Caco-2 (cell line): ENCODE data around the gene YKT6. TPM values are rescaled to one million over a fixed set of nuclear protein-coding genes. Genes with fewer than 3 reads are reported as not detected.

Experiments
- BruUV-seq: library from RNA; stranded (reverse); fragments of 400-500 nt; replicated peaks from 2 replicates; lab custom pipeline; 2021; lab: Mats Ljungman, UMichigan
- CTCF ChIA-PET: fragments of 300-600 bp; sonication (Branson Sonifier 250); formaldehyde crosslinking; loops from one replicate; lab custom pipeline; 2022; ENCODE audit warnings: antibody characterized with exemption; lab: Charles Lee
- POLR2A ChIA-PET: fragments of 300-600 bp; sonication (Branson Sonifier 250); formaldehyde crosslinking; loops from one replicate; lab custom pipeline; 2022; ENCODE audit warnings: antibody characterized with exemption; lab: Charles Lee
- DNase-seq, 2 experiments: peaks; one replicate each; pipeline versions ENCODE4 v3.0.0 to v3.0.0-alpha.2; 2020 to 2022
- H3K27me3 ChIP-seq: replicated peaks from 2 replicates; pipeline ENCODE4 v1.6.0; 2011; ENCODE audit warnings: low read length; ENCODE audit not compliant: control insufficient read depth, insufficient read depth
- H3K36me3 ChIP-seq: 2 replicates; pipeline ENCODE4 v1.5.1; 2011; ENCODE audit warnings: low read length; ENCODE audit not compliant: control insufficient read depth, insufficient read depth
- H3K4me1 ChIP-seq: fragments of 250-450 bp; sonication (Bioruptor Pico); 2 replicates; pipeline ENCODE4 v1.5.1; 2020; ENCODE audit warnings: mild to moderate bottlenecking
- H3K4me3 ChIP-seq: 2 replicates; pipeline ENCODE4 v1.5.1; 2011; ENCODE audit warnings: low read depth, mild to moderate bottlenecking, control low read depth, low read length
- H3K9me3 ChIP-seq: fragments of 250-450 bp; sonication (Bioruptor Pico); 2 replicates; pipeline ENCODE4 v1.5.1; 2020; ENCODE audit warnings: mild to moderate bottlenecking, moderate library complexity
- H3K27ac Mint-ChIP-seq: one replicate; pipeline ENCODE4 v1.8.0; 2022; ENCODE audit warnings: mixed read lengths; ENCODE audit not compliant: unreplicated experiment
- H3K27me3 Mint-ChIP-seq: one replicate; pipeline ENCODE4 v1.8.0; 2022; ENCODE audit warnings: mixed read lengths; ENCODE audit not compliant: insufficient read depth, unreplicated experiment
- H3K36me3 Mint-ChIP-seq: one replicate; pipeline ENCODE4 v1.8.0; 2022; ENCODE audit warnings: mild to moderate bottlenecking, mixed read lengths; ENCODE audit not compliant: insufficient read depth, unreplicated experiment
- H3K4me1 Mint-ChIP-seq: one replicate; pipeline ENCODE4 v1.8.0; 2022; ENCODE audit warnings: low read depth, mixed read lengths; ENCODE audit not compliant: unreplicated experiment
- H3K4me3 Mint-ChIP-seq: one replicate; pipeline ENCODE4 v1.8.0; 2022; ENCODE audit warnings: mild to moderate bottlenecking, moderate library complexity, mixed read lengths; ENCODE audit not compliant: unreplicated experiment
- H3K9me3 Mint-ChIP-seq: one replicate; pipeline ENCODE4 v1.8.0; 2022; ENCODE audit warnings: mixed read lengths; ENCODE audit not compliant: unreplicated experiment
- intact Hi-C: fragments of 100-400 bp; cut with micrococcal nuclease; formaldehyde crosslinking; loops from one replicate; pipeline ENCODE4 v1.10.0; 2022; ENCODE audit not compliant: unreplicated experiment
- total RNA-seq: library from RNA; stranded (reverse); gene quantifications from 2 replicates; pipeline ENCODE4 v1.2.3, GENCODE V29; 2022
- TF ChIP-seq, protein P1 (sequence below), 2 experiments: fragments of 200-600 bp in 1 of 2; IDR thresholded peaks; 1 replicate in 1 of 2; 2 replicates in 1 of 2; pipeline versions ENCODE4 v1.5.1 to v1.8.0; 2011 to 2022; ENCODE audit warnings: antibody characterized with exemption in 1 of 2, control low read depth in 1 of 2, inconsistent platforms in 1 of 2, low read depth in 1 of 2, low read length in 1 of 2, mild to moderate bottlenecking in 1 of 2, moderate library complexity in 1 of 2; ENCODE audit not compliant: insufficient read depth in 1 of 2, severe bottlenecking in 1 of 2, unreplicated experiment in 1 of 2

The YKT6 gene
- total RNA-seq, 1 experiment from 2014 or later = 123 TPM

DNA sequence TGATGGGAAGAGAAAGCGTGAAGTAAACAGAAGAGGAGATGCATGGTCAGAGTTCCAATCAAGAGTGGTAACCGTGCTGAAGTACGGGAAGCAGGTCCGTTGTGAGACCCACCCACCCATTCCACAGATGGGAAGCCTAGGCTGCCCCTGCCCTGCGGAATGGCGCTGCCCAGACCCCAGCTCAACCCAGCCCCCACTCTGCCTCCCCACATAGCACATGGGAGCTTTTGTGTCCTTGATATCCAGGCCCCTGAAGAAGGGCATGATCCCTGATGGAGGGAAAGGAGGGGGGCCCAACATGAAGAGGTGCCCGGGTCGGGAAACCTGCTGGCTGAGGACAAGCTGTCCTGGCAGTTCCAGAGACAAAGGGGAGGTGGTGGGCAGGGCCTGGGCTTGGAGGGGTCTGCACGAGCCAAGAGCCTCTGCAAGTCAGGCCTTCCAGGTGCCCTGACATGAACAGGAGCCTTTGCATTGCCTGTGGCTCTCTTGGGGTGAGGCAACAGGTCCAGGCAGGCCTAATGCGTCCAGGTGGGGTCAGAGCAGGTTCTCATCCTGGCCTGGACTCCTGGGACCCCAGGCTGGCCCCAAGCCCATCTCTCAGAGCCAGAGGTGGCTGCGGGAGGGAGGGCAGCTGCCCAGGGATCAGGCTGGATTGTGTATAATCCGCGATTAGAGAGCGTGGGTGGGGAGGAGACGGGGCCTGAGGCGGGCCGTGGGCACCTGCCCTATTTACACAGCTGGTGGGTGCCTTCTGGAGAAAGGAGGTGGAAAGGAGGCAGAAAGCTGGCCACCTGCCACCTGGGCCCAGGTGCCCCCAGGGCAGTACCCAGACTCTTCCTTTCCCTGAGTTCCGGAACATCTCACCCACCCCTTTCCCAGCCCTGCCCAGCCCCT lies 23.5 kb downstream of the YKT6 start:
- Mint-ChIP-seq H3K27ac (no peak overlapping the region), H3K9me3 (no peaks in the 10 kb centered on the region), H3K36me3 (no peaks in the 10 kb centered on the region), H3K4me1 (no peaks in the 10 kb centered on the region), H3K4me3 (no peak overlapping the region), H3K27me3 (peaks cover 16% of the 10 kb centered on the region)
- ChIA-PET CTCF (interaction anchor here (0.6 to 0.8 kb wide), 3 partner anchors 9 to 297 kb away, joined by 3 to 11 read pairs (median 5); no protein-coding TSS in a partner anchor), POLR2A (no interaction called here)
- no TSS peak for BruUV-seq
- TF ChIP-seq, protein P1, sequence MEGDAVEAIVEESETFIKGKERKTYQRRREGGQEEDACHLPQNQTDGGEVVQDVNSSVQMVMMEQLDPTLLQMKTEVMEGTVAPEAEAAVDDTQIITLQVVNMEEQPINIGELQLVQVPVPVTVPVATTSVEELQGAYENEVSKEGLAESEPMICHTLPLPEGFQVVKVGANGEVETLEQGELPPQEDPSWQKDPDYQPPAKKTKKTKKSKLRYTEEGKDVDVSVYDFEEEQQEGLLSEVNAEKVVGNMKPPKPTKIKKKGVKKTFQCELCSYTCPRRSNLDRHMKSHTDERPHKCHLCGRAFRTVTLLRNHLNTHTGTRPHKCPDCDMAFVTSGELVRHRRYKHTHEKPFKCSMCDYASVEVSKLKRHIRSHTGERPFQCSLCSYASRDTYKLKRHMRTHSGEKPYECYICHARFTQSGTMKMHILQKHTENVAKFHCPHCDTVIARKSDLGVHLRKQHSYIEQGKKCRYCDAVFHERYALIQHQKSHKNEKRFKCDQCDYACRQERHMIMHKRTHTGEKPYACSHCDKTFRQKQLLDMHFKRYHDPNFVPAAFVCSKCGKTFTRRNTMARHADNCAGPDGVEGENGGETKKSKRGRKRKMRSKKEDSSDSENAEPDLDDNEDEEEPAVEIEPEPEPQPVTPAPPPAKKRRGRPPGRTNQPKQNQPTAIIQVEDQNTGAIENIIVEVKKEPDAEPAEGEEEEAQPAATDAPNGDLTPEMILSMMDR (IDR thresholded peaks at IDR 0.05; ENCODE audit: insufficient read depth in 1 of 2, low read depth in 1 of 2, low read length in 1 of 2, severe bottlenecking in 1 of 2, unreplicated experiment in 1 of 2) = no peak
- Histone ChIP-seq H3K9me3 (no peaks in the 10 kb centered on the region), H3K36me3 (no peaks in the 10 kb centered on the region), H3K4me3 (no peak overlapping the region), H3K4me1 (no peaks in the 10 kb centered on the region), H3K27me3 (no peaks in the 10 kb centered on the region)
- intact Hi-C loops = no loop called here
- no peak for DNase-seq

DNA sequence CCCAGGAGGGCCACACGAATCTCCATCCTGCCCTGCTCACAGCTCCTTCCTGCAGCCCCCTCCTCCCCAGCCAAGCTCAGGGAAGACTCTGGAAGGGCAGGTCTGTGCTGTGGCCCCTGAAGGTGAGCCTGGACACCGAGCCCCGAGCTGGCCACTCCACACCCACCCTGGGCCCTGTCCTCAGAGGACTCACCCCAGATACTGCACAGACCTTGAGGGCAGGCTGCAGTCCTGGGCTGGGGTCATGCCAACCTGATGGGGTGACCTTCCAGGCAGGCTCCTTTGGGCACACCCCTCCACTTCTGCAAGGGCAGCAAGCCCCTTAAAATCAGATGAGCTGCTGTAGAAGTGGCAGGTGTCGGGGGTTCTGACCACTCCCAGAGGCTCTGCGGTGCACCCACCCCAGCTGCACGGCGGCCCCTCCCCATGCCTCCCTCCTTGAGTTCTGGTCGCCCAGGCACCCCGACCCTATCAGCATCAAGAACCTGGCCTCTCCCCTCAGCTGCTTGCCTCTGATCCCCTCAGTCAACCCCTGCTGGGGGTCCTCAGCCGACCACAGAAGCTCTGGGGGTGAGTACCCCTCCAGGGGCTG lies 24.3 kb downstream of the YKT6 start:
- H3K4me3 Mint-ChIP-seq = no peak overlapping the region
- Histone ChIP-seq H3K36me3 (no peaks in the 10 kb centered on the region), H3K27me3 (no peaks in the 10 kb centered on the region), H3K4me3 (no peak overlapping the region), H3K4me1 (no peaks in the 10 kb centered on the region), H3K9me3 (no peaks in the 10 kb centered on the region)
- CTCF ChIA-PET = interaction anchor here (0.6 to 0.8 kb wide), 4 partner anchors 8 to 298 kb away, joined by 3 to 11 read pairs (median 4); no protein-coding TSS in a partner anchor
- no peak overlapping the region for H3K27ac Mint-ChIP-seq
- POLR2A ChIA-PET = no interaction called here
- no peaks in the 10 kb centered on the region for H3K9me3 Mint-ChIP-seq
- peaks cover 16% of the 10 kb centered on the region for H3K27me3 Mint-ChIP-seq
- TF ChIP-seq, protein P1 (IDR thresholded peaks at IDR 0.05; ENCODE audit: insufficient read depth in 1 of 2, low read depth in 1 of 2, low read length in 1 of 2, severe bottlenecking in 1 of 2, unreplicated experiment in 1 of 2) = no peak
- intact Hi-C loops = no loop called here
- H3K36me3 Mint-ChIP-seq = no peaks in the 10 kb centered on the region
- DNase-seq = no peak
- no peaks in the 10 kb centered on the region for H3K4me1 Mint-ChIP-seq
- BruUV-seq = no TSS peak

DNA sequence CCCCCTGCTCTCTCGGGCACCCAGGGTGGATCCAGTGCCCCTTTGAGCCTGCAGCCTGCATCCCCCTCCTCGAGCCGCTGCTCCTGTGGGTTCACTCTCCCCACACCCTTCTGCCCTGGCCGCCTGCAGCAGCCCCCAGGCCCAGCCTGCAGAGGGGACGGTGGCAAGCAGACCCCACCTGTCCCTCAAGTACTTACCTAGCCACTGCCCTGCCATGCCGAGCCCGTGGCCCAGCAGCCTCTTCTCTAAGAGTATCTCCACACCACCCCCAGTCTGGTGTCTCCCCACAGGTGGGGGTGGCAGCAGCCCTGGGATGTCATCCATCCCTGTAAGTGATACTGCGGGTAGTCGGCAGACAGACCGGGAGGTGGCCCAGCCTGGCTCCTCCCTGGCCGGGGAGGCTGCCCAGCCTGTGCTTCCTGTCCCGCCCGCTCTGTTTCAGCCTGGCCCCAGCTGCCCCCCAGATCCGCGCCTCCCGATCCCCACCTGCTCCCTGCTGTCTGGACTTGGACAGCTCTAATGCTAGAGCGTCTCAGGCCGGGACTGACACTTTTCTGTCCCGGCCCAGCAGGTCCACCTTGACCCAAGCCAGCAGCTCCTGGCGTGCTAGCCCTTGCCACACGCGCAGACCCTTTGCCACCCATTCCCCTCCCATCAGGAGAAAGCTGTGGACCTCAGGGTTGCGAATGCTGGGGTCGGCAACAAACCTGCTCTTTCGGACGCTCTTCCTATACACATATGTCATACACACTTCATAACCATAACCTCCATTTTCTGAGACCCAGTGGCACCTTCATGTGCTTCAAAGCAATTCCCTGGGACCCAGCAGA lies 25.0 kb downstream of the YKT6 start:
- H3K4me3 ChIP-seq = no peak overlapping the region
- no peaks in the 10 kb centered on the region for H3K27me3 ChIP-seq
- BruUV-seq = no TSS peak
- Mint-ChIP-seq H3K4me1 (no peaks in the 10 kb centered on the region), H3K27ac (no peak overlapping the region), H3K36me3 (no peaks in the 10 kb centered on the region), H3K4me3 (no peak overlapping the region), H3K9me3 (no peaks in the 10 kb centered on the region), H3K27me3 (peaks cover 16% of the 10 kb centered on the region)
- TF ChIP-seq, protein P1 (IDR thresholded peaks at IDR 0.05; ENCODE audit: insufficient read depth in 1 of 2, low read depth in 1 of 2, low read length in 1 of 2, severe bottlenecking in 1 of 2, unreplicated experiment in 1 of 2) = no peak
- no peaks in the 10 kb centered on the region for H3K4me1 ChIP-seq
- ChIA-PET CTCF (interaction anchor here (0.6 to 0.8 kb wide), 2 partner anchors 7 to 16 kb away, joined by 3 read pairs; no protein-coding TSS in a partner anchor), POLR2A (no interaction called here)
- no peak for DNase-seq
- no peaks in the 10 kb centered on the region for H3K9me3 ChIP-seq
- intact Hi-C loops = no loop called here
- H3K36me3 ChIP-seq = no peaks in the 10 kb centered on the region
